ENCODE results near the gene KBTBD12.
A peak's percentile ranks its signal among the peaks of the same experiment; 100 is the strongest.

KBTBD12 gene

GRCh38 chr3:127953091-127954035 is 38.3 kb downstream of the KBTBD12 start:
- no peak for DNase-seq

DNA sequence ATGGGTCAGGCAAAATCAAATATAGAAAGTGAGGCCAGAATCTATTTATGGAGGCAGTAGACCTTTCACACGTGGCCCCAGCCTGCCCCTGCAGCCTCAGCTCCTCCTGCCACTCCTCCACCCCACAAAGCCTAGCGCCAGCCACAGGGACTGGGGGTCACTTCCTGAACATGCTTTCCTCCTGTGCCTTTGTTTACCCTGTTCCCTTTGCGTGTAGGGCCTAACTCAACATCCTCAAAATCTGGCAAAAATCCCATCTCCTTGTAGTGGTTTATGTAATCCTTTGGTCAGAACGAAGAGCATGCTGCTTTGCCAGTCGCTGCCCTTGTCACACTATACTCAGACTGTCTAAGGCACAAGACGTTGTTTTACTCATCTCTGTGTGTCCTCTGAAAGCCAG is 39.6 kb downstream of the KBTBD12 start:
- DNase-seq, result no peak

GRCh38 chr3:127955728-127956127 is 40.7 kb downstream of the KBTBD12 start:
- DNase-seq, result no peak

DNA sequence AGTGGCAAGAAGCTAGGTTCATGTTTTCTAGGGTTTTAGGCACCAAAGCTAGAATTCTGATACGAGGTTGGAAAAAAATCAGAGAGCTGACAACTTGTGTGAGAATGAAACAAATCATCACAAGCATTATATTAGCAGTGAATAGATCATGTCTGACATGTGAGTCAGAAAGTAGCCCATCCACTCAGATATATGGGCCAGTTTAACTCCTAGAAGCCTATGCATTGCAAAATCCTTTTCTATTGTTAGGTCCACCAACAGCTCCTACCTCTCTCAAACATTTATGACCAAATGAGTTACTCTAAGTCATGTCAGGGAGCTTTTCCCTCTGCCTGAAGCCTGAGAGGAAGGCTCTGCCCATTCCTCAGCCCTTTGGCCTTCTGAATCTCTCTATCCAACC is 44.0 kb downstream of the KBTBD12 start:
- no peak for DNase-seq

DNA sequence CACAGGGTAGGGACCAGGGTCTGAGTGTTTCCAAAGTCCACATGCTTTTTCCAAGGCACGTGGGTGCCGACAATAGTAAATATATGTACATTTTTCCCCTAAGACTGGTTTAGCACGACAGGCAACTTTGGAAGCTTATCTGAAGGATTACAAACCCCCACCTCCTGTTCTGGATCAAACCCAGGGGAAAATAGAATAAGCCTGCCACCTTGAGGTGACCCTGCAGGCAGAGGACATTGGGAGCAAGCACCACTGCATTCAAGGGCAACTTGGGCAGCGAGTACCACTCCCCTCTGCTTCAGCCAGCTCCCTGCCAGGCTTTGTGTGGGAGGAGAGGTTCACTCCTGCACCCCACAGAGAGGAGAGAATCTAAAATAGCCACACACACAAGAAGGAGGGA is 44.8 kb downstream of the KBTBD12 start:
- peak; percentile 7 to 42 for DNase-seq

- no peak for DNase-seq
These were observed 45.5 kb downstream of the KBTBD12 start for GRCh38 chr3:127960421-127960965.

- DNase-seq, result no peak
These were observed 46.1 kb downstream of the KBTBD12 start for GRCh38 chr3:127961124-127961523.

- DNase-seq, result no peak
These were observed 46.9 kb downstream of the KBTBD12 start for GRCh38 chr3:127961963-127962362.

DNA sequence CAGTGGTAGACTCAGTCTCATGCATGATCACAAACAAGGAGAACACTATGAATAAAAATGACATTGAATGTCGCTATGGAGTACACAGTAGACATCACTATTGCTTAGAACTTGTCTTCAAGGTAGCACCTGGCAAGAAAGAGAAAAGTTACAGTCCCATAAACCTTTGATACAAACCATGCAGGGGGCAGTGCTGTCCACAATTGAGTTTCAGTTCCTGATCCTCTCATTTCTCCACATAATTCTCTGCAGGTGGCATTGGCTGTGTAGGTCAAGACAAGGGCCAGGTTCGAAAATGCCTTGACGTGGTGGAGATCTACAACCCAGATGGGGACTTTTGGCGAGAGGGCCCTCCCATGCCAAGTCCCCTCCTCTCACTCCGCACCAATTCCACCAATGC is 47.9 kb downstream of the KBTBD12 start:
- no peak for DNase-seq

- no peak for DNase-seq
These were observed 49.0 kb downstream of the KBTBD12 start for GRCh38 chr3:127964053-127964452.

- no peak for DNase-seq
These were observed 49.8 kb downstream of the KBTBD12 start for GRCh38 chr3:127964816-127965215.

DNA sequence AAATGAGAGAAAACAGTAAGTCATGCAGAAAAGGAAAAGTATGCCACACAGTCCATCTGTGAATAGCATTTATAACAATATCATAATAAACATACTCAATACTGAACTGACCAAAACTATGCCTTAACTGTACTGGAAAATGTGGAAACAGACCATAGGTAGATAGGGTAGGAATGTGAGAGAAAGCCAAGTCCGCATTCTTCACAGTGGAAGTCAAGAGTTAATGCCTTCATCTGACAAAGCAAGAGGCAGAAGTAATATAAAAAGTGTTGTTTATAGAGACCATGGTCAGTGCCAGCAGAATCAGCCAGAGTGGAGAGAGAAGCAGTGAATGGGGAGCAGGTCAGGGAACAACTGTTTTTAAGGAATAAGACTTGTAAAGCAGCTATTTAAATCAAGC is 52.3 kb downstream of the KBTBD12 start:
- no peak for DNase-seq

DNA sequence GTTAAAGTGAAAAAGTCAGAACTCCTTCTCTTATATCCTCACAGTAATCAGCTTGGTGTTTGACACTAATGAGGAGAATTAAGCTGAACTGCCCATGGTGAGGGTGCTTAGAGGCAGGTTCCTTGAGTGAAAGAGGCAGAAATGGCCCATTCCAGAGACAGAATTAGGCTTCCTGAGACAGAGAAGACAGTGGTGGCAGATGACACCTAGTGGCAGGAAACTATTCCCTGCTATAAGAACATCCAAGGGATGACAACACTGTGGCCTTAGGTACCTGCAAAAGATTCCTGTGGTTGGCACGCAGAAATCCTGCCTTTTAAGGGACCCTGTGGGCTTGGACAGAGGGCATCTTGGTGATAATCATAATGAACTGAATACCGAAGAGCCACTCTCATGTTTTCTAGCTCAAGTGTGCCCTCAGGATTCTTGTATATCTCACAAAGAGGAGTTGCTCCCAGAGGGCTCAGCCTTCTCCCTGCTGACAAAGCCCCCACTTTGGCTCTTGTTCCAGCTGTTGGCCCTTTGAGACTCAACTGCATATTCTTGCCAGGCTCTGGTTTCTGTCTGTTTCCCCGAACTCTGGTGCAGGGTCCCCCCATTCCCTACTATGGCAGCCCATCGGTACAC is 56.0 kb downstream of the KBTBD12 start:
- DNase-seq, result peak; percentile 60 to 77

- no peak for DNase-seq
These were observed 59.2 kb downstream of the KBTBD12 start for GRCh38 chr3:127974226-127974625.

DNA sequence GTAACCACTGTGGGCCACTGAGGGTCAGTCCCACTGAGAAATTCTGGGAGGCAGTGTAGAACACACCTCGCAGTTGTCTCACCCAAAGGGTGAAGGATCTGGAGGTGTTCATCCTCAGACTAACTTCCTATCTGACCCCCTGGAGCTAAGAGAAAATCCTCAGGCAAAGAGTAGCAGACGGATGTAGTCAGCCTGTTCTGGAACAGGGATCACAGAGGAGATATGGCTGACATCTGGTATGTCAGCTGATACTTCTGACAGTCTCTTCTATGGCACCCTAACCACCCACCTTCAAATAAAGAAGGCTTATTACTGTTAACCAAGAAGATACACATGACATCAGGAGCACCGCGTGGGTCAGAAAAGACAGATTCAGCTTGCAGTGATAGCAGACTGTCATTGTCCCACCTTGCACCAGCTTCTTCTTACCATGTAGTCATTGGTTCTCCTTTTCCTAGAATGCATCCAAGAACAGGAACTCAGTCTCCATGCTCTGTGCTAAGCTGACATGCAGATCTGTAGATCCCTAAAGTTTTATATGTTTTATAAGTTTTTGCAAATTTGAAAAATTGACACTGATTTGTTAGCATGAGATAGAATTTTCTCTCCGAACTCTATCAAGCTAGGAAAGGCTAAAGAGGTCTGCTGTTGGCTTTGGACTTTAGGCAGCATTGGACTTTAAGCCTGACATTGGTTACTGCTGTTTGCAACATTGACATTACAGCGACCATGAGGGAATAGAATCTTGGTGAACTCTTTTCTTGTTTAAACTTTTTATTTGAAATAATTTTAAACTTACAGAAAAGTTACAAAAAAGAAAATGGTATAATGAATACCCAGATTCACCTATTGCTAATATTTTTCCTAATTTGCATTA is 60.4 kb downstream of the KBTBD12 start:
- no peak for DNase-seq

- DNase-seq, result no peak
These were observed 63.6 kb downstream of the KBTBD12 start for GRCh38 chr3:127978636-127979035.

DNA sequence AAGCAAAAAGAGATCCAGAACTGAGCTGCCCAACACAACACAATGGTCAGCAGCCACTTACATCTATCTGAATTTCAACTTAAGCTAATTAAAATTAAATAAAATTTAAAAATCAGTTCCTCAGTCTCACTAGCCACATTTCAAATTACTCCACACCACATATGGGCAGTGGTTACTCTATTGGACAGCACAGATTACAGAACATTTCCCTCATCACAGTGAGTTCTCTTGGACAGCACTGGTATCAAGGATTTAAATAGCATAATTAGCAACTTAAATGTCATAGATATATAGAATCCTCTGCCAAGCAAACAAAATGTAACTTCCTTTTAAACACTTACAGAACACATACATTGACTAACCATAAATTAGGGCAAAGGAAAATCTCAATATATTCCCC is 64.4 kb downstream of the KBTBD12 start:
- no peak for DNase-seq

- DNase-seq, result no peak
These were observed 66.1 kb downstream of the KBTBD12 start for GRCh38 chr3:127981097-127981496.

GRCh38 chr3:127982155-127982554 is 67.1 kb downstream of the KBTBD12 start:
- no peak for DNase-seq

DNA sequence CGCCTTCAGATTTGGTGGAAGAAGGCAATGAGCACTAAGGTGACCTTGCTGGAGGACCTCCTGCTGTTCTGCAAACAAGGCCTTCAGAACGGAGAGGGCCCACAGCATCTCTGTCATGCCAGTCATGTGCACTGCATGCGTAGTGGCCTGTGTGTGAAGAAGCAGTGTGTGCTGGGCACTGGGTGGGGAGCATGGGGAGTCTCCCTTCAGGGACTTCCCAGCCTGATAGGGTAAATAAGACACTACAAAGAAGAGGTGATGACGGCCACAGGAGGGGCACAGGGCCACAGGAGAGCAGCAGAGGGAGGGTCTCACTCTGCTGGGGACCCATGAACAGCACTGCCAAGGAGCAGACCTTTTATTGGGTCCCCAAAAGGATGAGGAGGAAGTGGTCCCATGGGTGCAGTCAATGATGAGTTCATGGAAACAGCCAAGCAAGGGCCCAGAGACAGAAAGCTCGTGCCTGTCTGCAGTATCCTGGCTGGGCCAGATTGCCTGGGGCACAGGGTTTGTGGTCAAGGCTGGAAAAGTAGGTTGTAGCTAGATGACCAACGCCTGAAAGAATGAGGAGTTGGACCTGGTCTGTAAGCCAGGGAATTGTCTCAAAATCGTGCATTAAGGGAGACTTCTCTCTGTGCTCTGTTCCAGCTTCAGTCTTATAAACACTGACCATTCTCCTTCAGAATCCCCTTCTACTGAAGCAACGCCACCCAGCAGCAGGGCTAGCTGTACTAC is 69.4 kb downstream of the KBTBD12 start:
- no peak for DNase-seq

- DNase-seq, result no peak
These were observed 70.2 kb downstream of the KBTBD12 start for GRCh38 chr3:127985216-127985615.

GRCh38 chr3:127985655-127986225 is 70.7 kb downstream of the KBTBD12 start:
- DNase-seq, result no peak

All from AML-193 (cell line).